Hepatic stellate cell (primary cell): ENCODE data around the gene SHC2.

Experiments used
- DNase-seq: peaks from one replicate; pipeline ENCODE4 v3.0.0; 2011; ENCODE audit warnings: low spot score

SHC2 gene

GRCh38 chr19:371501-372168 is 89.2 kb downstream of the SHC2 start:
- no peak for DNase-seq

GRCh38 chr19:370641-371330 is 90.0 kb downstream of the SHC2 start:
- no peak for DNase-seq

GRCh38 chr19:369876-370275 is 91.0 kb downstream of the SHC2 start:
- no peak for DNase-seq

- DNase-seq: no peak
Measured at GRCh38 chr19:369256-369655, 91.6 kb downstream of the SHC2 start.

- no peak for DNase-seq
Measured at GRCh38 chr19:368630-369024, 92.2 kb downstream of the SHC2 start.

- DNase-seq: no peak
Measured at GRCh38 chr19:367963-368629, 92.7 kb downstream of the SHC2 start.

GRCh38 chr19:367561-367960 is 93.3 kb downstream of the SHC2 start:
- no peak for DNase-seq

GRCh38 chr19:366951-367350 is 93.9 kb downstream of the SHC2 start:
- DNase-seq: no peak
